Neural cell (in vitro differentiated cells): ENCODE measurements around the gene KRTAP22-2.

ENCODE experiments used
- EZH2 ChIP-seq: fragments of 200-600, 300-800 bp; shearing (Covaris generic), sonication (generic); IDR thresholded peaks from 2 replicates; pipeline ENCODE4 v1.6.1; 2014; ENCODE audit warnings: antibody characterized with exemption, low read length, borderline replicate concordance, mild to moderate bottlenecking; ENCODE audit not compliant: insufficient read depth, poor library complexity, severe bottlenecking
- TF ChIP-seq, protein P1 (sequence below): fragments of 450-650 bp; IDR thresholded peaks from 2 replicates; pipeline ENCODE4 v1.5.1; 2014; ENCODE audit warnings: antibody characterized with exemption, mild to moderate bottlenecking, moderate library complexity; ENCODE audit not compliant: poor library complexity, severe bottlenecking

DNA sequence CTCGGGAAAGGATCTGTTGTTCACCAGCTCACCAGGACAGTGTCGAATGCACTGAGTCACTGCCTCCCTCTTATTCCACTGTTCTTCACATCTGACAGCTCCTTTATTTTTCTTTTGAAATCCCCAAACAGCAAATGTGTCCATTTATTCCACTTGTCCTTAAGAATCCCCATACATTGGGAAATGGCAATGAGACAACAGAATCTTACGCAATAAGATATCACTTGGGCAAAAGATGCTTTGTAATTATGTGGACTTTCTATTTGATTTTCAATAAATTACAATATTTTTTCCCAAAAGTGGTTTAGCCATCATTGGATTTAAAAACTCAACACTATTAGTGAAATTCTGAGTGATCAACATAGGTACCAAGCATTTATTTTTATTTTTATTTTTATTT, 48.5 kb upstream of the KRTAP22-2 start:
- TF ChIP-seq EZH2 = no peak
- TF ChIP-seq, protein P1, sequence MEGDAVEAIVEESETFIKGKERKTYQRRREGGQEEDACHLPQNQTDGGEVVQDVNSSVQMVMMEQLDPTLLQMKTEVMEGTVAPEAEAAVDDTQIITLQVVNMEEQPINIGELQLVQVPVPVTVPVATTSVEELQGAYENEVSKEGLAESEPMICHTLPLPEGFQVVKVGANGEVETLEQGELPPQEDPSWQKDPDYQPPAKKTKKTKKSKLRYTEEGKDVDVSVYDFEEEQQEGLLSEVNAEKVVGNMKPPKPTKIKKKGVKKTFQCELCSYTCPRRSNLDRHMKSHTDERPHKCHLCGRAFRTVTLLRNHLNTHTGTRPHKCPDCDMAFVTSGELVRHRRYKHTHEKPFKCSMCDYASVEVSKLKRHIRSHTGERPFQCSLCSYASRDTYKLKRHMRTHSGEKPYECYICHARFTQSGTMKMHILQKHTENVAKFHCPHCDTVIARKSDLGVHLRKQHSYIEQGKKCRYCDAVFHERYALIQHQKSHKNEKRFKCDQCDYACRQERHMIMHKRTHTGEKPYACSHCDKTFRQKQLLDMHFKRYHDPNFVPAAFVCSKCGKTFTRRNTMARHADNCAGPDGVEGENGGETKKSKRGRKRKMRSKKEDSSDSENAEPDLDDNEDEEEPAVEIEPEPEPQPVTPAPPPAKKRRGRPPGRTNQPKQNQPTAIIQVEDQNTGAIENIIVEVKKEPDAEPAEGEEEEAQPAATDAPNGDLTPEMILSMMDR = no peak
